Prostate gland (tissue), 2 donors: Measurements from ENCODE around the gene TNNC2. TPM values are rescaled to one million over a fixed set of nuclear protein-coding genes. Genes with fewer than 3 reads are reported as not detected.

ENCODE experiments used
- DNase-seq: peaks from one replicate; pipeline ENCODE4 v3.0.0-alpha.2; 2019; ENCODE audit warnings: low spot score
- H3K27ac ChIP-seq, 2 donors: fragments of 200-600 bp; sonication (generic); 2 replicates each; pipeline ENCODE4 v1.5.1; 2017 to 2019
- H3K27me3 ChIP-seq: fragments of 200-600 bp; sonication (generic); replicated peaks from 2 replicates; pipeline ENCODE4 v1.5.1; 2019; ENCODE audit not compliant: insufficient read depth
- H3K36me3 ChIP-seq, 2 donors: fragments of 200-600 bp; sonication (generic); 1 replicate in 1 of 2; 2 replicates in 1 of 2; pipeline versions ENCODE4 v1.5.1 to v1.8.1; 2017 to 2019
- H3K4me1 ChIP-seq: fragments of 200-600 bp; sonication (generic); replicated peaks from 2 replicates; pipeline ENCODE4 v1.5.1; 2019
- H3K4me3 ChIP-seq, 2 donors: fragments of 200-600 bp; sonication (generic); 2 replicates each; pipeline ENCODE4 v1.5.1; 2017 to 2019
- H3K9me3 ChIP-seq: fragments of 200-600 bp; sonication (generic); 2 replicates; pipeline ENCODE4 v1.5.1; 2017
- POLR2A ChIP-seq: fragments of 450-650 bp; IDR thresholded peaks from one replicate; pipeline ENCODE4 v1.6.1; 2016; ENCODE audit warnings: antibody characterized with exemption, mild to moderate bottlenecking
- POLR2AphosphoS5 ChIP-seq: sonication (generic); formaldehyde crosslinking; IDR thresholded peaks from one replicate; pipeline ENCODE4 v1.6.1; 2017; ENCODE audit warnings: antibody characterized with exemption
- WGBS: methylation state at CpG from one replicate; pipeline ENCODE4 v1.1.5; 2018; 5-methylcytosine and 5-hydroxymethylcytosine counted together
- intact Hi-C: fragments of 100-400 bp; cut with DNase I; formaldehyde crosslinking; loops from one replicate; pipeline ENCODE4 v1.14.2; 2022
- total RNA-seq, 2 donors: library from RNA; depleted of rRNA; stranded (reverse); fragments of >200 nt; gene quantifications; one replicate each; pipeline ENCODE4 v1.1.0, GENCODE V29; 2016
- TF ChIP-seq, protein P1 (sequence below), 4 experiments: fragments of 200-600 bp in 2 of 4; fragments of 450-650 bp in 2 of 4; sonication (generic) in 2 of 4; IDR thresholded peaks; 1 replicate in 3 of 4; 2 replicates in 1 of 4; pipeline ENCODE4 v1.5.1; 2016 to 2019; ENCODE audit warnings: antibody characterized with exemption in 4 of 4, mild to moderate bottlenecking in 2 of 4, moderate library complexity in 2 of 4

TNNC2 gene
- total RNA-seq, 2 donors from 2014 or later = 2.1 to 3.0 TPM

DNA sequence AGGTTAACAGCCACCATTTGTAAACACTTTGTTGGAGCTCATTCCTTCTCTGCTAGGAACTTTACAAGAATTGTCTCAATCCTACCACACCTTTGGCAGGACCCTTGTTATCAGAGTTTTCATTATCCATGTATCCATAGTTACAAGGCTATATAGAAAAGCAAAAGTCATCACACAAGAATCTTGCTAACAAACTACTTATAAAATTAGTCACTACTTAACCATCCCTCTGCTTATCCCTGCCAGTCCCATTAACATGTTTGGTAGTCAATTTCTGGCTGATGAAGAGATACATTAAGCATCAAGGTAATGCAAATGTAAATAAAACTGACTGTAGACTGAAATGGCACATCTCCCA, 40.7 kb upstream of the TNNC2 start:
- intact Hi-C loops = no loop called here
- TF ChIP-seq POLR2A = no peak
- TF ChIP-seq POLR2AphosphoS5 = no peak
- TF ChIP-seq, protein P1, sequence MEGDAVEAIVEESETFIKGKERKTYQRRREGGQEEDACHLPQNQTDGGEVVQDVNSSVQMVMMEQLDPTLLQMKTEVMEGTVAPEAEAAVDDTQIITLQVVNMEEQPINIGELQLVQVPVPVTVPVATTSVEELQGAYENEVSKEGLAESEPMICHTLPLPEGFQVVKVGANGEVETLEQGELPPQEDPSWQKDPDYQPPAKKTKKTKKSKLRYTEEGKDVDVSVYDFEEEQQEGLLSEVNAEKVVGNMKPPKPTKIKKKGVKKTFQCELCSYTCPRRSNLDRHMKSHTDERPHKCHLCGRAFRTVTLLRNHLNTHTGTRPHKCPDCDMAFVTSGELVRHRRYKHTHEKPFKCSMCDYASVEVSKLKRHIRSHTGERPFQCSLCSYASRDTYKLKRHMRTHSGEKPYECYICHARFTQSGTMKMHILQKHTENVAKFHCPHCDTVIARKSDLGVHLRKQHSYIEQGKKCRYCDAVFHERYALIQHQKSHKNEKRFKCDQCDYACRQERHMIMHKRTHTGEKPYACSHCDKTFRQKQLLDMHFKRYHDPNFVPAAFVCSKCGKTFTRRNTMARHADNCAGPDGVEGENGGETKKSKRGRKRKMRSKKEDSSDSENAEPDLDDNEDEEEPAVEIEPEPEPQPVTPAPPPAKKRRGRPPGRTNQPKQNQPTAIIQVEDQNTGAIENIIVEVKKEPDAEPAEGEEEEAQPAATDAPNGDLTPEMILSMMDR (IDR thresholded peaks at IDR 0.05) = no peak
- H3K4me3 ChIP-seq = no peak overlapping the region
- H3K36me3 ChIP-seq = no peaks in the 10 kb centered on the region
- DNase-seq = no peak
- no peaks in the 10 kb centered on the region for H3K9me3 ChIP-seq
- no peaks in the 10 kb centered on the region for H3K27me3 ChIP-seq
- H3K27ac ChIP-seq = no peak overlapping the region
- no peaks in the 10 kb centered on the region for H3K4me1 ChIP-seq

DNA sequence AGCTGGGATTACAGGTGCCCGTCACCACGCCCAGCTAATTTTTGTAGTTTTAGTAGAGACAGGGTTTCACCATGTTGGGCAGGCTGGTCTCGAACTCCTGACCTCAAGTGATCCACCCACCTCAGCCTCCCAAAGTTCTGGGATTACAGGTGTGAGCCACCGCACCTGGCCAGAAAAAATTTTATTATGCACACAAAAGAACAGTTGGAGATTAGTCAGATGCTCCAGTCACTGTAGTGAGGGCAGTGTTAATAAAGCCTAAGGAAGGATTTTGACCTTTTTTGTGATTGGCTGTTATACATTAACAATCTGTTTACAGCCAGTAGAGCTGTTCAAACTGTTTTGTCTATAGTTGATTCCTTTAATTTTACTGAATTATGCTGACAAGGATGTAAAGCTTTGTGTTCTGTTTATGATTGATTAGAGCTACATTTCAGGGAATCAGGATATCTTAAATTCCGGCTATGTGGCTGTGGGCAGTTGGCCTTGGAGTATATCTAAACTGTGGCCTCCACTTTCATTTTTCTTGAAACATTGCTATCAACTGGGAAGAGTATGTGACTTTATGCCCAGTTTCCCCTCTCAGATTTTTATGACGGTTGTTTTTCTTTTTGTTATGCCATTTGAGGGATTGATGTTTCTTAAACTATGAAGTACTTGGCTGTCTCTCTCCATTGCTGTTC, 40.2 kb upstream of the TNNC2 start:
- no peak overlapping the region for H3K4me3 ChIP-seq
- TF ChIP-seq POLR2A (no peak), POLR2AphosphoS5 (no peak)
- TF ChIP-seq, protein P1 (IDR thresholded peaks at IDR 0.05) = no peak
- intact Hi-C loops = no loop called here
- H3K27ac ChIP-seq = no peak overlapping the region
- H3K4me1 ChIP-seq = no peaks in the 10 kb centered on the region
- H3K9me3 ChIP-seq = no peaks in the 10 kb centered on the region
- H3K27me3 ChIP-seq = no peaks in the 10 kb centered on the region
- 84% methylated on average over 6 of the region's 6 CpGs for WGBS
- no peak for DNase-seq
- H3K36me3 ChIP-seq = no peaks in the 10 kb centered on the region

DNA sequence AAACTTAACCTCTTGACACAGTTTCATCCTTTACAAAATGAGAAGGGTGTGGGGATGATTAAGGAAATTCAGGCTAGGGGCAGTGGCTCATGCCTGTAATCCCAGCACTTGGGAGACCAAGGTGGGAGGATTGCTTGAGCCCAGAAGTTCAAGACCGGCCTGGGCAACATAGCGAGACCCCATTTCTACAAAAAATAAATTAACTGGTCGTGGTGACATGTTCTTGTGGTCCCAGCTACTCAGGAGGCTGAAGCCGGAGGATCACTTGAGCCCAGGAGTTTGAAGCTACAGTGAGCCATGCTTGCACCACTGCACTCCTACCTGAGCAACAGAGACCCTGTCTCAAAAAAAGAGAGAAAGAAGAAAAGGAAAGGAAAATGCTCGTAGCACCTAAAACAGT, 39.3 kb upstream of the TNNC2 start:
- H3K36me3 ChIP-seq = no peaks in the 10 kb centered on the region
- DNase-seq = no peak
- H3K27me3 ChIP-seq = no peaks in the 10 kb centered on the region
- 94% methylated on average over 5 of the region's 5 CpGs for WGBS
- intact Hi-C loops = no loop called here
- no peak for TF ChIP-seq POLR2AphosphoS5
- no peak for TF ChIP-seq POLR2A
- TF ChIP-seq, protein P1 (IDR thresholded peaks at IDR 0.05) = no peak
- no peak overlapping the region for H3K27ac ChIP-seq
- H3K4me1 ChIP-seq = no peaks in the 10 kb centered on the region
- no peaks in the 10 kb centered on the region for H3K9me3 ChIP-seq
- H3K4me3 ChIP-seq = no peak overlapping the region

DNA sequence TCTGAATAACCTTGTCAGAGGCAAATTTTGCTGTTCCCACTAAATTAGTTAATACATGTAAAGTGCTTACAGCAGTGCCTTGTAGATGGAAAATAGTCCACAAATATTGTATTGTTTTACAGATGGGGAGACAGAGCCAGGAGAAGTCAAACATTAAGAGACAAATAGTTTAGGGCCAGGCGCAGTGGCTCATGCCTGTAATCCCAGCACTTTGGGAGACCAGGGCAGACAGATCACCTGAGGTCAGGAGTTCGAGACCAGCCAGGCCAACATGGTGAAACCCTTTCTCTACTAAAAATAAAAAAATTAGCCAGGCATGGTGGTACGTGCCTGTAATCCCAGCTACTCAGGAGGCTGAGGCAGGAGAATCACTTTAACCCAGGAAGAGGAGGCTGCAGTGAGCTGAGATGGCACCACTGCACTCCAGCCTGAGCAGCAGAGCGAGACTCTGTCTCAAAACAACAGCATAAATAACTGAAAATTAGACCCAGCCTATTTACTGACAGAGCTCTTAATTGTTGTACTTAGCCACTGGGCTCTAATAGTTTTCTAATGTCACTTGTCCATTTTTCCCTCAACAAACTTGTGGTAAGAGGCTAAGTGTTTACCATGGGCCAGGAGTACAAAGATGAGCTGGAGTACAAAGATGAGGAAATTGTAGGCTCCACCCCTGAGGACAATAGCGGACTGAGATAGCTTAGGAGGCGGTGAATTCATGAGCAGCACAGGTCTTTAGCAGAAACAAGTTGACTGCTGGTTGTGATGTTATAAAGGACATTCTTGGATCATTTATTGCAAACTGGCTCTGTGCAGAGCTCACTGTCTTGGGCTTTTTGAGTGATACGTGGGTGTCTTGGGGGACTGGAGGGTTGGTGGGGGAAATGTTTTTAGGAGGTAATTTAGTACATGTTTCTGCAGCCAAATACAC, 36.7 kb upstream of the TNNC2 start:
- 85% methylated on average over 7 of the region's 7 CpGs for WGBS

More for the DNA sequence above, 36.7 kb upstream of the TNNC2 start:
- Histone ChIP-seq H3K27me3 (no peaks in the 10 kb centered on the region), H3K4me1 (no peaks in the 10 kb centered on the region), H3K9me3 (no peaks in the 10 kb centered on the region), H3K36me3 (no peaks in the 10 kb centered on the region), H3K4me3 (no peak overlapping the region), H3K27ac (no peak overlapping the region)
- no peak for DNase-seq
- intact Hi-C loops = no loop called here
- TF ChIP-seq POLR2AphosphoS5 = no peak
- no peak for TF ChIP-seq POLR2A
- TF ChIP-seq, protein P1 (IDR thresholded peaks at IDR 0.05) = no peak
